ENCODE results near the gene TMEM187.

- TF ChIP-seq CTCF (IDR thresholded peaks at IDR 0.05), result no peak
- TF ChIP-seq EZH2 (IDR thresholded peaks at IDR 0.05; ENCODE audit: borderline replicate concordance, insufficient read depth, low read depth, low read length, poor library complexity, severe bottlenecking), result no peak
Observed at GRCh38 chrX:153944800-153945150, 27.8 kb upstream of the TMEM187 start.
